Measurements from ENCODE around the gene FIBP.

GRCh38 chr11:65917077-65917433, 28.8 kb upstream of the FIBP start:
- TF ChIP-seq CREB1 (IDR thresholded peaks at IDR 0.05; ENCODE audit: low read depth) (no peak), USF1 (IDR thresholded peaks at IDR 0.05) (no peak), CEBPB (IDR thresholded peaks at IDR 0.05) (no peak), EP300 (IDR thresholded peaks at IDR 0.05; ENCODE audit: borderline replicate concordance) (no peak), YY1 (IDR thresholded peaks at IDR 0.05; ENCODE audit: low read depth) (no peak)
